Nucleus accumbens (tissue), 56 donors: ENCODE data around the gene KDELR3.

Experiments
- DNase-seq, 56 donors: peaks; one replicate each; lab custom pipeline; 2025; lab: John Stamatoyannopoulos, UW

KDELR3 gene

GRCh38 chr22:38436629-38437395 is 31.1 kb upstream of the KDELR3 start:
- no peak for DNase-seq

GRCh38 chr22:38437416-38437815 is 30.5 kb upstream of the KDELR3 start:
- peak in 1 of 56 donors; percentile 26 for DNase-seq

GRCh38 chr22:38440747-38441350 is 27.0 kb upstream of the KDELR3 start:
- no peak for DNase-seq

GRCh38 chr22:38441620-38442287 is 26.1 kb upstream of the KDELR3 start:
- DNase-seq: peak in 3 of 56 donors; percentile 10 to 23 (median 14)

- no peak for DNase-seq
Measured at GRCh38 chr22:38442967-38443627, 24.8 kb upstream of the KDELR3 start.

GRCh38 chr22:38443628-38444521 is 24.0 kb upstream of the KDELR3 start:
- DNase-seq: no peak

- no peak for DNase-seq
Measured at GRCh38 chr22:38444783-38445182, 23.1 kb upstream of the KDELR3 start.

GRCh38 chr22:38446018-38446601 is 21.8 kb upstream of the KDELR3 start:
- DNase-seq: no peak

GRCh38 chr22:38448945-38449745 is 18.8 kb upstream of the KDELR3 start:
- DNase-seq: peak in 14 of 56 donors; percentile 8 to 61 (median 33)

GRCh38 chr22:38449776-38450175 is 18.1 kb upstream of the KDELR3 start:
- DNase-seq: peak in 35 of 56 donors; percentile 22 to 84 (median 52)

GRCh38 chr22:38450234-38450797 is 17.6 kb upstream of the KDELR3 start:
- no peak for DNase-seq

GRCh38 chr22:38451404-38451803 is 16.5 kb upstream of the KDELR3 start:
- no peak for DNase-seq

- DNase-seq: no peak
Measured at GRCh38 chr22:38451864-38452263, 16.0 kb upstream of the KDELR3 start.

- peak in 36 of 56 donors; percentile 15 to 81 (median 56) for DNase-seq
Measured at GRCh38 chr22:38452373-38453065, 15.4 kb upstream of the KDELR3 start.

- peak in 1 of 56 donors; percentile 62 for DNase-seq
Measured at GRCh38 chr22:38453066-38453672, 14.7 kb upstream of the KDELR3 start.

GRCh38 chr22:38453996-38454352 is 13.9 kb upstream of the KDELR3 start:
- DNase-seq: peak in 1 of 56 donors; percentile 42

- DNase-seq: peak in 7 of 56 donors; percentile 10 to 43 (median 23)
Measured at GRCh38 chr22:38454353-38455075, 13.4 kb upstream of the KDELR3 start.
